Nasal cavity respiratory epithelium epithelial cell of viscerocranial mucosa (primary cell): ENCODE results near the gene SLC22A24. TPM values are rescaled to one million over a fixed set of nuclear protein-coding genes. Genes with fewer than 3 reads are reported as not detected.

Experiments used
- total RNA-seq: library from RNA; depleted of rRNA; stranded (reverse); fragments of >200 nt; gene quantifications from 2 replicates; pipeline ENCODE4 v1.2.3, GENCODE V29; 2014

SLC22A24 gene
- total RNA-seq, result not detected in 2 replicates

GRCh38 chr11:63144121-63144520 is at the start of gene SLC22A24:
Gene SLC22A24, minus strand, starts transcription at chr11:63144221. Its CDS starts 442 bp downstream, at chr11:63143779.

Other genes starting within 250 kb of the SLC22A24 start
- not detected in 2 replicates for gene CHRM1, start 222.9 kb downstream of the SLC22A24 start, total RNA-seq
- not detected in 2 replicates for gene SLC22A6, start 159.3 kb downstream of the SLC22A24 start, total RNA-seq
- gene SLC22A8, start 128.4 kb downstream of the SLC22A24 start, total RNA-seq, result not detected in 2 replicates
- gene SLC22A25, start 99.4 kb upstream of the SLC22A24 start, total RNA-seq, result not detected in 2 replicates
- gene SLC22A9, start 225.6 kb upstream of the SLC22A24 start, total RNA-seq, result not detected in 2 replicates